H1 (cell line): Measurements from ENCODE around the gene STX4. TPM values are rescaled to one million over a fixed set of nuclear protein-coding genes. Genes with fewer than 3 reads are reported as not detected.

Experiments used
- CHD7 ChIP-seq: fragments of 300-600 bp; sonication (generic); IDR thresholded peaks from 2 replicates; pipeline ENCODE4 v1.7.1; 2012; ENCODE audit warnings: low read length, moderate library complexity, mild to moderate bottlenecking, inconsistent platforms; ENCODE audit not compliant: insufficient replicate concordance
- ZNF274 ChIP-seq: IDR thresholded peaks from 2 replicates; pipeline ENCODE4 v1.7.0; 2012; ENCODE audit warnings: low read length, borderline replicate concordance; ENCODE audit errors: extremely low read depth
- polyA plus RNA-seq, 7 experiments: library from polyadenylated mRNA; depleted of rRNA in 3 of 7; stranded (reverse) in 5 of 7; unstranded in 2 of 7; fragments of >200 nt in 5 of 7; fragments of 200-250 nt in 2 of 7; gene quantifications; 1 replicate in 5 of 7; 2 replicates in 1 of 7; 4 replicates in 1 of 7; pipeline versions ENCODE4 v1.2.1 to v1.2.3, GENCODE V29; 2011 to 2013; ENCODE audit warnings: missing spikeins in 2 of 7, mixed read lengths in 2 of 7
- total RNA-seq: library from RNA; stranded (reverse); fragmentation: NEBNext Ultra II Directional; extraction: Animal tissue kit (Norgen Biotek cat#: 25700); gene quantifications from 2 replicates; pipeline ENCODE4 v1.2.1, GENCODE V29; 2021

STX4 gene
- total and polyA plus RNA-seq, 2 of the 8 experiments (the other 6 are each of a cell fraction or from before 2014, with no cell fraction given) = 25.8 to 32.3 TPM

GRCh38 chr16:30985401-30986128 is 47.8 kb upstream of the STX4 start (continued):
- no peak for TF ChIP-seq CHD7
- TF ChIP-seq ZNF274 = no peak
